AG09309 (cell line): ENCODE data around the gene TBC1D12.
"Not testable (repeated sequence)": the region's sequence is repeated elsewhere in the genome, so short reads cannot be mapped to it uniquely, and the experiment has no call there.

Source experiments
- DNase-seq: peaks from one replicate; pipeline ENCODE4 v3.0.0-alpha.2; 2010; ENCODE audit warnings: low read depth
- H3K4me3 ChIP-seq: 2 replicates; pipeline ENCODE4 v1.5.1; 2011; ENCODE audit warnings: mild to moderate bottlenecking, low read depth, low read length, moderate library complexity; ENCODE audit not compliant: control insufficient read depth
- CTCF ChIP-seq: IDR thresholded peaks from 2 replicates; pipeline ENCODE4 v1.5.1; 2011; ENCODE audit warnings: mild to moderate bottlenecking, low read depth, low read length, inconsistent platforms; ENCODE audit not compliant: insufficient read depth, control insufficient read depth; ENCODE audit errors: missing control alignments

The TBC1D12 gene

GRCh38 chr10:94496646-94497045 lies 94.3 kb downstream of the TBC1D12 start:
- no peak for DNase-seq
- no peak for TF ChIP-seq CTCF
- H3K4me3 ChIP-seq, result no peak overlapping the region

GRCh38 chr10:94500063-94500462 lies 97.7 kb downstream of the TBC1D12 start:
- TF ChIP-seq CTCF, result peak; percentile 47
- DNase-seq, result no peak
- no peak overlapping the region for H3K4me3 ChIP-seq

GRCh38 chr10:94521276-94522250 lies 119.2 kb downstream of the TBC1D12 start:
- DNase-seq, result no peak
- H3K4me3 ChIP-seq, result no peak overlapping the region
- TF ChIP-seq CTCF, result no peak

GRCh38 chr10:94524146-94524545 lies 121.8 kb downstream of the TBC1D12 start:
- no peak for TF ChIP-seq CTCF
- no peak overlapping the region for H3K4me3 ChIP-seq
- DNase-seq, result peak; percentile 69

- H3K4me3 ChIP-seq, result no peak overlapping the region
- DNase-seq, result no peak
- TF ChIP-seq CTCF, result no peak
Observed at GRCh38 chr10:94524711-94525110, 122.4 kb downstream of the TBC1D12 start.

GRCh38 chr10:94531550-94531949 lies 129.2 kb downstream of the TBC1D12 start:
- not testable (repeated sequence) for H3K4me3 ChIP-seq, DNase-seq

GRCh38 chr10:94533027-94533426 lies 130.7 kb downstream of the TBC1D12 start:
- no peak overlapping the region for H3K4me3 ChIP-seq
- TF ChIP-seq CTCF, result no peak

GRCh38 chr10:94542282-94542681 lies 139.9 kb downstream of the TBC1D12 start:
- H3K4me3 ChIP-seq, DNase-seq: not testable (repeated sequence)

More at GRCh38 chr10:94533027-94533426, 130.7 kb downstream of the TBC1D12 start:
- DNase-seq, result no peak
